GM21825 (cell line): ENCODE data around the gene CYP3A7.
"Not testable (repeated sequence)": the region's sequence is repeated elsewhere in the genome, so short reads cannot be mapped to it uniquely, and the experiment has no call there.

Experiments used
- ATAC-seq: cut with Tn5 transposase; IDR thresholded peaks from one replicate; pipeline ENCODE4 v1.9.1; 2021; ENCODE audit warnings: mild to moderate bottlenecking, moderate library complexity; ENCODE audit not compliant: unreplicated experiment

CYP3A7 gene

DNA sequence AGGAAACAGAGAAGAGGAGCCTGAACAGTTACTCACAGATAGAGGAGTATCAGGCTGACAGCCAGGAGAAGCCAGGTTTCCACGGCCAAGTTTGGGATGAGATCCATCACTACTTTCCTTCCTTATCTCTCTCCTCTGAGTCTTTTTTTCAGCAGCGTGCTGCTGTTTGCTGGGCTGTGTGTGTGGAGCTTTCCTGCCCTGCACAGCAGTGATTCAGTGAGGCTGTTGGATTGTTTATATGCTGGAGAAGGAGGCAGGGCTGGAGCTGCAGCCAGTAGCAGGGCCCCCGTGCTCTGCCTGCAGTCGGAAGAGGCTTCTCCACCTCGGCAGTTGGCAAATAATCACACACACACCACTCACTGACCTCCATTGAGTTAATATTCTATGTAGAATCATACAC, at the start of gene CYP3A7:
CYP3A7 (minus strand) TSS at position 210 of the 400 bp plus-strand sequence; CDS start at position 107, 103 bp downstream.
- no peak for ATAC-seq

DNA sequence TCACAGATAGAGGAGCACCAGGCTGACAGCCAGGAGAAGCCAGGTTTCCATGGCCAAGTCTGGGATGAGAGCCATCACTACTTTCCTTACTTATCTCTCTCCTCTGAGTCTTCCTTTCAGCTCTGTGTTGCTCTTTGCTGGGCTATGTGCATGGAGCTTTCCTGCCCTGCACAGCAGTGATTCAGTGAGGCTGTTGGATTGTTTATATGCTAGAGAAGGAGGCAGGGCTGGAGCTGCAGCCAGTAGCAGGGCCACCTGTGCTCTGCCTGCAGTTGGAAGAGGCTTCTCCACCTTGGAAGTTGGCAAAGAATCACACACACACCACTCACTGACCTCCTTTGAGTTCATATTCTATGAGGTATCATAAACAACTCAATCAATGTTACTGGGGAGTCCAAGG, 49.0 kb upstream of the CYP3A7 start, which contains the start of gene CYP3A4:
CYP3A4 (minus strand) TSS at position 178 of the 400 bp plus-strand sequence; CDS start at position 75, 103 bp downstream.
- no peak for ATAC-seq

DNA sequence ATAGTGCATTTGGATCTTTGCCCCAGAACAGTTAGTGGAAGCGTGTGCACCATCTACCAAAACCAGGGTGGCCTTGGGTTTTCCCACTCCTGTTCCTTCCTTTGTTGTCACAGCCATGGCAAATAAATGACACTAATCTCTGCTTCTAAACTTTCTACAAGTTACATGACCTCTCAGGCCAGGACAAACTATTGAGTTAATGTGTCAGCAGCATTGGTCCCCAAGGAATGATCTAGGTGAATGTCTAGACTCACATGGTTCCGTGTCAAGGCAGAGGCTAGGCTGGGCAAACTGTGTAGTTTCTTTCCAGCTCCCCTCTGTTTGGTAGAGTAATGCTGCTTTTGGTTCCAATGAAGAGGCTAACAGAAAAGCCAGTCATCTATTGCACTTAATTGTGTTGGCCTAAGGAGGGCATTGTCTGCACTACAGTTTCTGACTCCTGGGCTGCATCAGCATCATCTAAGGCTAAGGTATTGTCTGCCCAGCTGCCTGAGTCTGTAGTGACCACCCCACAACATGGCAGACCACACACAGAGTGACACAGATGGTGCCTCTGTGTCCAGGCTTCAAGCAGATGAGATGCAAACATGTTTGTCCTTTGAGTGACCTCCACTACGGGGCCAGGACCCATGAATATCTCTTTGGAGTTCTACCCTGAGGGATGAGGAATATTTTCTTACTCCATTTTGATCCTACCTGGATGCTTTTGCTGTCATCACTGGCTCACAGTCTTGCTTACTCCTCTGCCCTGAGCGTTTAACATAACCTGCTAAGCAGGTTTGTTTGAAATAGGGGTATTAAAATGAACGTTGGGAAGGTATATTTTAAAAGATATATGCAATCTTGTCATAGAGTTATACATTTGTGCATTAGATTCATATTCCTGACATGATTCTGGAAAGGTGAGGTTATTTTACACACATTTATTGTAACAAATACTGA, 47.3 kb upstream of the CYP3A7 start:
- no peak for ATAC-seq

DNA sequence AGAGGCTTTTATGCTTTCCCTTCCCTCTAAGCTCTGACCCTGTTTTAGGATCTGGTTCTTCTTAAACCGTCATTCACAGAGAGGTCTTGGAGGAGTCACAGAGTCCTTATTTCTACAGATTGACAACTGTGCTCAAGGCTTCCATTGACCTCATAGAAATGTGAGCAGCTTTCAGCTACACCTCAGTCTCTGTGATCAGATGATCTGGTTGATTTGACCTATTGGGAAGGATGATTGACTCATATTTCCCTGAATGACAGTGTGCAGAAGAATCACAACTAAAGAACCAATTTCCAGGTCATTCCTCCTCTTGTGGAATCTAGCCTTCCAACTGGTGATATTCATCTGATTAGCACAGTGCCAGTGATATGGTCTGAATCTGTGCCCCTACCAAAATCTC, 45.6 kb upstream of the CYP3A7 start:
- no peak for ATAC-seq

DNA sequence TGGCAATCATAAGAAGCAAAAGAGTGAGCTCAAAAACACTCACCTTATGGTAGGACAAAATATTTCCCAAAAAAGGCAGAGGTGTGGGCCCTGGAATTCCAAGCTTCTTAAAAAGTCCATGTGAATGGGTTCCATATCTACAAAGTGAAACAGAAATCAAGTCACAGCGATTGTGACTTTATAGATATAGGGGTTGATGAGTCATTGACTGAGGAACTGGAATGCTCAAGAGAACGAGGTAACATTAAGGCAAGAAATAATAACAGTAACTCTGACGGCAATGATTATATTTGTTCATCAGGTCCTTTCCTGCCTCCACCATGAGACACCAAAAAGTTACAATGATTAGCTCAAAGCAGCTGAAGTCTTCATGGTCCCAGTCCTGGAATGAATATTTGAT, 45.0 kb upstream of the CYP3A7 start:
- ATAC-seq, result no peak

DNA sequence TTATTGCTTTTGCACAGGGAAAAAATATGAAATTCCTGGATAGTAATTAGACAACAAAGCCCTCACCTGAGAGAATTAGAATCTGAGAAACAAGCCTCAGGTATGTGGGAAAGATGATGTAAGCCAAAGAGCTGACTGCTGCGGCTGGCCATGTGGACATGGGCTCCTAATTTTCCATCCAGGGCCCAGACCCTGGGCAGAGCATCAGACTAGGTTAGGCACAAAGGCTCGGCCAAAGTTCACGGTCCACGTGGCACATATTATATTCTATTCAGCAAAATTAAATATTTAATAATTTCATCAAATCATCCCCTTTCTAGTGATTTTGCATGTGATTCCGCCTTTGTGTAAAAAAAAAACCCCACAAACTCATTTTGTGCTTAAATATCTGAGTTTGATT, 43.9 kb upstream of the CYP3A7 start:
- ATAC-seq, result no peak

DNA sequence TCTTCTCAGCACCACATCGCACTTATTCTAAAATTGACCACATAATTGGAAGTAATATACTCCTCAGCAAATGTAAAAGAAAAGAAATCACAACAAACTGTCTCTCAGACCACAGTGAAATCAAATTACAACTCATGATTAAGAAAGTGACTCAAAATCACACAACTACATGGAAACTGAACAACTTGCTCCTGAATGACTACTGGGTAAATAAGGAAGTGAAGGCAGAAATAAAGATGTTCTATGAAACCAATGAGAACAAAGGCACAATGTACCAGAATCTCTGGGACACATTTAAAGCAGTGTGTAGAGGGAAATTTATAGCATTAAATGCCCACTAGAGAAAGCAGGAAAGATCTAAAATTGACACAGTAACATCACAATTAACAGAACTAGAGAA, 38.4 kb upstream of the CYP3A7 start:
- not testable (repeated sequence) for ATAC-seq

DNA sequence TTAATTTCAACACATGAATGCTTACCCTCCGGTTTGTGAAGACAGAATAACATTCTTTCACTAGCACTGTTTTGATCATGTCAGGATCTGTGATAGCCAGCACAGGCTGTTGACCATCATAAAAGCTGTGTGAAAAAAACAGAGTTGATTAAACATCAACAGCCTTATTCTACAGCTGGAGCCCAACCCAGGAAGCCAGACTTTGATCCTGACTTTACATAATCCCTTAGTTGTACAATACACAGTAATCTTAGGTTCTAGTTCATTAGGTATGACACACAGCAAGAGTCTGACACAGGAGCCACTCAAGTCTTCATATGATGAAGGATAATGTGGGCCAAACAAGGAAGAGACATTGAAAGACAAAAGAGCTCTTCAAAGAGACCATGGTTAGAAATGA, 37.6 kb upstream of the CYP3A7 start:
- no peak for ATAC-seq

DNA sequence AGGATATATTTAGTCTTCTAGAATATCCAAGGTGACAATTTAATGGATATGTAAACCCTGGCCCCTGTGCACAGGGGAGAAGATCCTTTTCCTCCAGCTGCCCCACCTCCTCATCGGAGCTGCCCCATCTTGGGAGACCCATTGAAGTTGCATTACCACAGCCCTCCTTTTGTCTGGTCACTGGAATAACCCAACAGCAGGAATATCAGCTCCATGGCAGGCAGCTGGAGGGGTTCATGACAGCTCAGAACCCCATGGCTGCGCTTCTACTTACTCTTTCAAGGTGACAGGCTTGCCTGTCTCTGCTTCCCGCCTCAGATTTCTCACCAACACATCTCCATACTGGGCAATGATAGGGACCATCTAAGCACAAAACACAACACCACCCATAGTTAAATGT, 34.5 kb upstream of the CYP3A7 start:
- not testable (repeated sequence) for ATAC-seq

DNA sequence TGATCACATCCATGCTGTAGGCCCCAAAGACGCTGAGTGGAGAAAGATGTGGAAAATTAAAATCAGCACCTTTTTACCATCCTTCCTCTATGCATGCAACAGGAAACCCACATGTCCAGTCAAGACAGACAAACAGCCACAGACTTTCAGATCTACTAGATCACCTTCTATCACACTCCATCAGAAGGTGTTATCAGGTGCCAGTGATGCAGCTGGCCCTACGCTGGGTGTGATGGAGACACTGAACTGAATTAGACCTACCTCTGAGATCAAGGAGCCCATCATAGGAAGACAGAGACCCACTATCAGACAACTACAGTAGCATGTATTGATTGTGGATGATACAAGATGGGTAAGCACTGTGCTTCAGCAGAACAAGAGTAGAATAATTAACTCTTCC, 33.5 kb upstream of the CYP3A7 start:
- ATAC-seq, result no peak

DNA sequence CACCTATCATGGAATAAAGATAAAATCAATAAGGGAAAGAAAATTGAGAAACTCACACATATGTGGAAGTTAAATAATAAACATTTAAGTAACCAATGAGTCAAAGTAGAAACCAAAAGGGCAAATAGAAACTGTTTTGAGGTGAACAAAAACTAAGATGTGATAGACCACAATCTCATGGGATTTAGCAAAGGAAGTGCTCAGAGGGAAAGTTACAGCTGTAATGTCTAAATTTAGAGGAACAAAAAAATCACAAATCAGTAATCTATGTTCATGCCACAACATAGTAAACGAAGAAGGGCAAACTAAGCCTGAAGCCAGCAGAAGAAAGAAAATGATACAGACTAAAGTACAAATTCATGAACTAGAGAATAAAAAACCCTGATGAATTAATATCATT, 32.7 kb upstream of the CYP3A7 start:
- ATAC-seq, result peak; percentile 85

DNA sequence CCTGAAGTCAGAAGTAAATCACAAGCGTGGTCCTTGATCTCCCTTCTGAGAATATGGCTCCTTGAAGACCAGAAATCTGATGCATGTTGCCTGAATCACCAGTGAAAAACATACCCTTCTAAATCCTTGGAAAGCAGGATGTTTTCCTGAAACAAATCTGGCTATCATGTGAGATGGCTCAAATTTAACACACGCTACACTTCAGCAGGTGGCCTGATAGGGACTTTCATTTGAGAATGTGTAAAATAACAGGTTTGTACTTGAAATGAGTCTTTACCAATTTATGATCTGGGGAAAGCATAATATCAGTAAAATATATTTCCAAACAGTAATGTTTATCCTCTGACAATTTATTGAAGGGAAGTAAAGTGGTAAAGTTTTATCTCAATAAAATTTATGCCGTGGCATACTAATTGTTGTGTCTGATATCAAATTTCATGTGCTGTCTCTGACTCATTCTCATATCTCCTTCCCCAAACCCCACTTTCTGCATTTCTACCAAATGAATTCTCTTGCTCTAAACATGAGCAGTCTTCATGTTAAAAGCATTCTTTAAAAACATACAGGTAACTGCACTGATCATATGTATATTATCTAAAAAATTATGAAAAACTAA, 31.6 kb upstream of the CYP3A7 start:
- ATAC-seq, result no peak

DNA sequence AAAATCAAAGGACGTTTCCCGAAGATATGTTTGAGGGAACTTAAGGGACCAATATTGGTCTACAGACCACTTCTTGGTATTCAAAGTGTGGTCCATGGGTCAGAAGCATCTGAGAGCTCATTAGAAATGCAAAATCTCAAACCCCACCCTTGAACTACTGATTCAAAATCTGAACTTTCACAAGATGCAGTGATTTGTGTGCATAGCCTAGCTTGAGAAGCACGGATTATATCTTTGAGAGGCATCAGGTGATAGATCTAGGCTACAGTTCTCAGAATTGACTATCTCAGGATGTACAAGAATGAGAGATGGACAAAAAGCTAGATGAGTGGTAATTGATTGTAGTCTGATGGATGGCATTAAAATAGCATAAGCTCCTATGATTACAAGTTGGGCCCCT, 29.5 kb upstream of the CYP3A7 start:
- no peak for ATAC-seq

DNA sequence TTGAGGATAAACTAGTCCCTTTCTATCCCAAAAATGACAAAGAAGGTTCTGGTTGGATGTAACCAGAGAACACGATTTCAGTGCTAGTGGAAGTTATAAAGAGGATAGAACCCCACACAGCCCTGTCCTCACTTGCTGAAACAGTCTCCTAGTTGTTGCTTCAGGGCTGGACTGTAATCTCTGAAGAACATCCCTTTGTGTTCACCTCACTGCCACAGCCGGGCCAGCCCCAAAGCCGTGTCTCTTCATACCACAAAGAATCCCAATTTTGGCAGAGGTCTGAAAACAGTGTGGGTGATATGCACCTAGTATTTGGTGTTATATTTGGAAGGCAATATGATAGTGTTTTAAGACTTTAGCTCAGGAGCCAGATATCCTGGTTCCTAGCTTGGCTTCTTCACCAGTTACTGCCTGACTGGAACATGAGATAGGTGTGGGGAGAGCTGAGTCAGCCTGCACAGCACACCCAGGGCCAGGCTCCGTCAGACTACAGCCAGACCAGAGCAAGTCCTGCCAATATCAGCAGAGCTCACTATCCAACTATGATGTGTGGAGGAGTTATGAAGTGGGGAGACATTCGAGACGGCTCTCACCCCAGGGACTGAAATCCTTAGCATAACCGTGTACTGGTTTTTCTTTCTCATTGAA, 27.8 kb upstream of the CYP3A7 start:
- no peak for ATAC-seq

DNA sequence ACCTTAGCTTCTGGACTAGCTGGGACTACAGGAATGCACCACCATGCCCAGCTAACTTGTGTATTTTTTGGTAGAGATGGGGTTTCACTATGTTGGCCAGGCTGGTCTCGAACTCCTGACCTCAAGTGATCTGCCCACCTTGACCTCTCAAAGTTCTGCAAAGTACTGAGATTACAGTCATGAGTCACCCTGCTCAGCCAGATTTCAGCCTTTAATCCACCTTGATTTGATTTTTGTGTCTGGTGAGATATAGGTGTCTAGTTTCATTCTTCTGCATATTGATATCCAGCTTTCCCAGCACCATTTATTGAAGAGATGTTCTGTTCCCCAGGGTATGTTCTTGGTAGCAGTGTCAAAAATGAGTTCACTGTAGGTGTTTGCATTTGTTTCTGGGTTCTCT, 20.1 kb upstream of the CYP3A7 start:
- ATAC-seq, result no peak

DNA sequence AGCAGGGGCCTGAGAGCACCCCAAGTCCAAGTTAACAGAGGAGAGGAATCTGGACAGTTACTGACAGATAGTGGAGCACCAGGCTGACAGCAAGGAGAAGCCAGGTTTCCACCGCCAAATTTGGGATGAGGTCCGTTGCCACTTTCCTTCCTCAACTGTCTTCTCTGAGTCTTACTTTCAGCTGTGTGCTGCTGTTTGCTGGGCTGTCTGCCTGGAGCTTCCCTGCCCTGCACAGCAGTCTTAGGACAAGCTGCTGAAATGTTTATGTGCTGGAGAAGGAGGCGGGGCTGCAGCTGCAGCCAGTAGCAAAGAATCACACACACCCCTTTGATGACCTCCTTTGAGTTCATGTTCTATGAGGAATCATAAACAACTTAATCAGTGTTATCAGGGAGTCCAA, 17.4 kb upstream of the CYP3A7 start:
- no peak for ATAC-seq

DNA sequence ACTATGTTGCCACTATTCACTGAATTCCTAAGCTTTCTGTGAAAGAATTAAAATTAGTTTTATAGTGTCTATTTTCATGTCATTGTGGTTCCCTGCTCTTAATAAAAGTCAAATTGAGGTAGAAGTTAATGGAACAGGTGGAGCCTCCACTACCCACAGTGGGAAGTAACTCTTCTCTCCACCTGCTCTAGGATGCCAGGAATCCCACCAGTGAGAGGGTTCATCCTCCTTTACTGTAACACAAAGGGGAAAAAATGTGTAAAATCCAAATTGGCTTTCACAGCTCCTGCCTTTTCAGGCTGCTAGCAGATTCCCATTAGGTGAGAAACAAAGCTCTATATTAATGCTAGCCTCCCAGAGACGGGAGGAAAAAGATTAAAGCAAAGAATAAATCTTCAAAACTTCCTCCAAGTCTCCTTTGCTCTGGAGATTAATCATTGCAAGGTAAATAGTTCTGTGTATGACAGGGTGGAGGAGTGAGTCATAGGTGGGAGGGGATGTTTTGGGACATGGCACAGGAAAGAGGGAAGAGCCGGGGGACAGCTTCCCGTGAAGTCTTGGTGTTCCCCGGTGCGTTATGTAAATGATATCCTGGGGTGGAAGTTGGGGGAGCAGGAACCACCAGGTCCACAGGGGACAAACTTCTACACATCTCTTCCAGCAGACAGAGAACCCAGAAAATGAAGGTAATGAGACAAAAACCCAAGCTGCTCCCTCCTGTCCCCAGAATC, 16.5 kb upstream of the CYP3A7 start:
- ATAC-seq, result not testable (repeated sequence)

DNA sequence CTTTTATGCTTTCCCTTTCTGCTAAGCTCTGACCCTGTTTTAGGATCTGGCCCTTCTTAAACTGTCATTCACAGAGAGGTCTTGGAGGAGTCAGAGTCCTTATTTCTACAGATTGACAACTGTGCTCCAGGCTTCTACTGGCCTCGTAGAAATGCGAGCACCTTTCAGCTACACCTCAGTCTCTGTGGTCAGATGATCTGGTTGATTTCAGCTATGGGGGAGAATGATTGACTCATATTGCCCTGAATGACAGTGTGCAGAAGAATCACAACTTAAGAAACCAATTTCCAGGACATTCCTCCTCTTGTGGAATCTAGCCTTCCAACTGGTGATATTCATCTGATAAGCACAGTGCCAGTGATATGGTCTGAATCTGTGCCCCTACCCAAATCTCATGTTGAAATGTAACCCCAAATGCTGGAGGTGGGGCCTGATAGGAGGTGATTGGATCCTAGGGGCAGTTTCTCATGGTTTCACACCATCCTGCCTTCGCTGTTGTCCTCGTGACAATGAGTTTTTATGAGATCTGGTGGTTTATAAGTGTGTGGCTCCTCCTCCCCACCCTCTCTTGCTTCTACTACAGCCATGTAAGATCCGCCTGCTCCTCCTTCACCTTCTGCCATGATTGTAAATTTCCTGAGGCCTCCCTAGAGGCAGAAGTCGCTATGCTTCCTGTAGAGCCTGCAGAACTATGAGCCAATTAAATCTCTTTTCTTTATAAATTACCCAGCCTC, 14.0 kb upstream of the CYP3A7 start:
- no peak for ATAC-seq

DNA sequence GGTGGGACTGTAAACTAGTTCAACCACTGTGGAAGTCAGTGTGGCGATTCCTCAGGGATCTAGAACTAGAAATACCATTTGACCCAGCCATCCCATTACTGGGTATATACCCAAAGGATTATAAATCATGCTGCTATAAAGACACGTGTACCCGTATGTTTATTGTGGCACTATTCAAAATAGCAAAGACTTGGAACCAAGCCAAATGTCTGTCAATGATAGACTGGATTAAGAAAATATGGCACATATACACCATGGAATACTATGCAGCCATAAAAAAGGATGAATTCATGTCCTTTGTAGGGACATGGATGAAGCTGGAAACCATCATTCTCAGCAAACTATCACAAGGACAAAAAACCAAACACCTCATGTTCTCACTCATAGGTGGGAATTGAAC, 11.9 kb upstream of the CYP3A7 start:
- ATAC-seq, result not testable (repeated sequence)

DNA sequence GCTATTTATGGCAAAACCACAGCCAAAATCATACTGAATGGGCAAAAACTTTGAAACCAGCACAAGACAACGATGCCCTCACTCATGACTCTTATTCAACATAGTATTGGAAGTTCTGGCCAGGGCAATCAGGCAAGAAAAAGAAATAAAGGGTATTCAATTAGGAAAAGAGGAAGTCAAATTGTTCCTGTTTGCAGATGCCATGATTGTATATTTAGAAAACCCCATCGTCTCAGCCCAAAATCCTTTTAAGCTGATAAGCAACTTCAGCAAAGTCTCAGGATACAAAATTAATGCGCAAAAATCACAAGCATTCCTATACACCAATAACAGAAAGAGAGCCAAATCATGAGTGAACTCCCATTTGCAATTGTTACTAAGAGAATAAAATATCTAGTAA, 10.4 kb upstream of the CYP3A7 start:
- not testable (repeated sequence) for ATAC-seq
